ENCODE data around the gene CLTA. TPM values are rescaled to one million over a fixed set of nuclear protein-coding genes. Genes with fewer than 3 reads are reported as not detected.

Gene CLTA
- total RNA-seq, 1 donor from 2014 or later, result 222 TPM

DNA sequence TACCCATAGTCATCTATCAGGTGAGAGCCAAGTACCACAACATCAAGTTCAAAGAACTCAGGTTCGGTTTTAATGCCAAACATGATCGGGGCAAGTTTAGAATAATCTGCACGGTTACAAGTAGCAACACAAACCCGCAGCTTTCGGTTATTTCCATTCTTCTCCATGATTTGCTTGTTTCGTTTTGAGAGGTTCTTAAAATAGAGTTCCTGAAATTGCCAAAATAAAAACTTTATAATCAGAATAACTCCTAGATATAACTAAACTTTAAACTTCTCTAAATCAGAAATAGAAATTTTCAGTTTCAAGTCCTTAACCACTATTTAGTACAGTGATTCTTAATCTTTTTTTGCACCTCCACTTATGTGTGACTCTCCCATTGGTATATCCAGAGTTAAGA, 58.5 kb downstream of the CLTA start:
- Mint-ChIP-seq H3K4me3 (no peak overlapping the region), H3K36me3 (ENCODE audit: low read depth) (peaks cover 5% of the 10 kb centered on the region), H3K27ac (ENCODE audit: unreplicated experiment) (no peak overlapping the region), H3K4me1 (no peaks in the 10 kb centered on the region), H3K9me3 (no peaks in the 10 kb centered on the region), H3K27me3 (ENCODE audit: low read depth) (no peaks in the 10 kb centered on the region)
- no peak for TF ChIP-seq CTCF (conservative IDR thresholded peaks at IDR 0.05)
- no peak for DNase-seq (ENCODE audit: low read depth, low spot score)

DNA sequence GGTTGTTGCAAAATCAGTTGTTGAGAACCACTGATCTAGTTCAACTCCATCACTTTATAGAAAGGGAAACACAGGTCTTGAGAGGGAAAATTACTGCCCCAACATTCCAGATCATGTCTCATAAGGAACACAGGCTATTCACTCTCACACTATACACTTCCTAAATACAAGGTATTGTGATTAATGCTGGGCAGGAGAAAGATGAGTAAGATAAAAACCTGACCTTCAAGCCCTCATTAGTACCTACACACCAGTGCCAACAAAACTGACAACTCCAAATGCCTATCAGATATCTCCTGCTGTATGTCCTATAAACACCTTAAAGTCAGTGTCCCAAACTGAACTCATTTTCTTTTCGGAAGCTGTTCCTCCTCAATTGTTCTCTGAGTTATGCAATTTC, 59.4 kb downstream of the CLTA start:
- no peaks in the 10 kb centered on the region for H3K27me3 Mint-ChIP-seq (ENCODE audit: low read depth)
- no peaks in the 10 kb centered on the region for H3K9me3 Mint-ChIP-seq
- no peak for DNase-seq (ENCODE audit: low read depth, low spot score)
- no peak overlapping the region for H3K27ac Mint-ChIP-seq (ENCODE audit: unreplicated experiment)
- H3K36me3 Mint-ChIP-seq (ENCODE audit: low read depth), result peaks cover 5% of the 10 kb centered on the region
- no peaks in the 10 kb centered on the region for H3K4me1 Mint-ChIP-seq
- no peak overlapping the region for H3K4me3 Mint-ChIP-seq
- no peak for TF ChIP-seq CTCF (conservative IDR thresholded peaks at IDR 0.05)

GRCh38 chr9:36251428-36251827, 60.7 kb downstream of the CLTA start:
- H3K4me1 Mint-ChIP-seq, result peaks cover under 1% of the 10 kb centered on the region
- no peak for TF ChIP-seq CTCF (conservative IDR thresholded peaks at IDR 0.05)
- no peaks in the 10 kb centered on the region for H3K27me3 Mint-ChIP-seq (ENCODE audit: low read depth)
- no peaks in the 10 kb centered on the region for H3K36me3 Mint-ChIP-seq (ENCODE audit: low read depth)
- H3K9me3 Mint-ChIP-seq, result no peaks in the 10 kb centered on the region
- DNase-seq (ENCODE audit: low read depth, low spot score), result no peak
- no peak overlapping the region for H3K4me3 Mint-ChIP-seq
- H3K27ac Mint-ChIP-seq (ENCODE audit: unreplicated experiment), result no peak overlapping the region

DNA sequence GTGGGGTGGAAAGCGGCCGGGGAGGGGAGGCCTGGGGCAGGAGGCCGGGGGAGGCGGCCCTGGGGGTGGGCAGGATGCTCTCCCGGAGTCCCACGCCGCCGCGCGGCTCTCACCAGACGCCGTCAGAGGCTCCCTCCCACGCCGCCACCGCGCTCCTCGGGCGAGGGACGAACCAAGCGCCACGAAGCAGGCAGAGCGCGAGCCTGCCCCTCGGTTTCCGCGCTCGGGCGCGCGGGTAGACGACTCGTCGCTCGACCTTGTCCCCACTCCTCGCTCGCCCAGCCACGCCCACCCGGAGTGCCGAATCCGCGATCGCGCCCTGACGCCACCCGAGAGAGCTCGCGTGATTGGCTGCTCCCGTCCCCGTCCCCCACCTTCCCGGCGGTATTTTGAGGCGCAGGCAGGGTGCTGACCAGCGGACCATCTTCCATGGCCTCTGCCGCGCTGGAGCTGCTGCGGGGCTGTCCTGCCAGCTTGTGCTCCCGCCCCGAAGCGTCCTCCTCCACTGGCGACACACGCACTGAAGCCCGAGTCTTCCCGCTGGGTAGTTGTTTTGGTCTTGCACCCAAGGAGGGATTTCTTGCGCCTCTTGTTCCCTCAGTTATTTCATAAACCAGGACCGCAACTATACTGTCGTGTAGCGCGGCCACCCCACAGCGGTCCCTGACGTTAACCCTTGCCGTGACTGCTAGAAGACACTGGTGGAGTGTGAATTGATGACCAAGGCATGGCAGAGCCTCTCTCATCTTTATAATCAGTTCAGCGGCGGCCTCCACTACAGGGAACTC, 67.7 kb downstream of the CLTA start, which contains the start of gene GNE:
GNE (minus strand) TSS at position 241 of the 788 bp plus-strand sequence. CDS start 9,093 bp downstream, outside the sequence.
- Mint-ChIP-seq H3K36me3 (ENCODE audit: low read depth) (no peaks in the 10 kb centered on the region), H3K27me3 (ENCODE audit: low read depth) (no peaks in the 10 kb centered on the region), H3K4me1 (peaks cover 10% of the 10 kb centered on the region), H3K9me3 (no peaks in the 10 kb centered on the region), H3K27ac (ENCODE audit: unreplicated experiment) (peak within 1 kb of the TSS; percentile 98), H3K4me3 (peak within 1 kb of the TSS; percentile 98)
- DNase-seq (ENCODE audit: low read depth, low spot score), result peak; percentile 99
- TF ChIP-seq CTCF (conservative IDR thresholded peaks at IDR 0.05), result no peak

GRCh38 chr9:36258996-36259533, 68.3 kb downstream of the CLTA start:
- no peaks in the 10 kb centered on the region for H3K36me3 Mint-ChIP-seq (ENCODE audit: low read depth)
- peak overlapping the region; percentile 98 for H3K4me3 Mint-ChIP-seq
- peak overlapping the region; percentile 98 for H3K27ac Mint-ChIP-seq (ENCODE audit: unreplicated experiment)
- H3K4me1 Mint-ChIP-seq, result peaks cover 10% of the 10 kb centered on the region
- TF ChIP-seq CTCF (conservative IDR thresholded peaks at IDR 0.05), result no peak
- no peak for DNase-seq (ENCODE audit: low read depth, low spot score)
- H3K9me3 Mint-ChIP-seq, result no peaks in the 10 kb centered on the region
- H3K27me3 Mint-ChIP-seq (ENCODE audit: low read depth), result no peaks in the 10 kb centered on the region

Other genes with a start within 250 kb of the CLTA start
- gene OR2S2, start 232.8 kb upstream of the CLTA start, total RNA-seq, result not detected in 2 replicates
- gene RECK, start 154.0 kb upstream of the CLTA start, total RNA-seq, result 9.4 and 9.5 TPM in 2 replicates
- 21.5 and 24.2 TPM in 2 replicates for gene GLIPR2, start 54.2 kb upstream of the CLTA start, total RNA-seq
- not detected in 2 replicates for gene CCIN, start 21.5 kb upstream of the CLTA start, total RNA-seq
- gene GNE, start 67.5 kb downstream of the CLTA start, total RNA-seq, result 24.6 and 25.8 TPM in 2 replicates
- gene RNF38, start 209.3 kb downstream of the CLTA start, total RNA-seq, result 55.7 and 63.8 TPM in 2 replicates